GM12873 (cell line): Measurements from ENCODE around the gene NT5C2.

Experiments used
- TF ChIP-seq, protein P1 (sequence below): IDR thresholded peaks from 2 replicates; pipeline ENCODE4 v1.5.1; 2012; ENCODE audit warnings: low read depth, mild to moderate bottlenecking, moderate library complexity, low read length, control low read depth; ENCODE audit not compliant: insufficient read depth; ENCODE audit errors: missing control alignments

The NT5C2 gene

DNA sequence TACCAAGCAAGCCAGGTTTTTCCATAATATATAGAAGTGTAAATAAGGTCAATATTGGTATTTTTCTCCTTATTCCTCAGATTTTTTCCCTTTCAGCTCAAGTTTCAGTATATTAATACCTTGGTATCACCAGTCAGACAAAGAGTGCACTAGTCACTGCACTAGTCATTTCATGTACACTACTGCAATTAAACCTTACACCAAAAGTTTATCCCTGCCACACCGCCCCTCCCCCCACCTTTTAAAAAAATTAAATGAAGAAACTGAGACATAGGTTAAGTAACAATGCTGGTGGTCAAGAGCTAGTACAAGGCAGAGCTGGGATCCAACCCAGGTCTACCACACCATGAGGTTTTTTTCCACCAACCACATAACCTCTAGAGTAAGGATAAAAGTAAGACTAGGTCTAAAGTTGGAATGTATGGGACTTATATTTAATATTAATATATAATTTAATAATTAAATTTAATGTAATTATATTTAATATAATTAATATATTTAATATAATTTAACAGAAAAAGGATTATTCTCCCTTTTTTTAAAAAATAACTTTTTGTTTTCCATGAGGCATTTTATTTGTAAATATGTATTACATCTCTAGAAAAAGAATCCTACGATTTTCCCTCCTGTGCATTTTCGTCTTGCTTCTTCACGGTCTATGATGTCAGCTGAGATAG lies 68.5 kb downstream of the NT5C2 start:
- TF ChIP-seq, protein P1, sequence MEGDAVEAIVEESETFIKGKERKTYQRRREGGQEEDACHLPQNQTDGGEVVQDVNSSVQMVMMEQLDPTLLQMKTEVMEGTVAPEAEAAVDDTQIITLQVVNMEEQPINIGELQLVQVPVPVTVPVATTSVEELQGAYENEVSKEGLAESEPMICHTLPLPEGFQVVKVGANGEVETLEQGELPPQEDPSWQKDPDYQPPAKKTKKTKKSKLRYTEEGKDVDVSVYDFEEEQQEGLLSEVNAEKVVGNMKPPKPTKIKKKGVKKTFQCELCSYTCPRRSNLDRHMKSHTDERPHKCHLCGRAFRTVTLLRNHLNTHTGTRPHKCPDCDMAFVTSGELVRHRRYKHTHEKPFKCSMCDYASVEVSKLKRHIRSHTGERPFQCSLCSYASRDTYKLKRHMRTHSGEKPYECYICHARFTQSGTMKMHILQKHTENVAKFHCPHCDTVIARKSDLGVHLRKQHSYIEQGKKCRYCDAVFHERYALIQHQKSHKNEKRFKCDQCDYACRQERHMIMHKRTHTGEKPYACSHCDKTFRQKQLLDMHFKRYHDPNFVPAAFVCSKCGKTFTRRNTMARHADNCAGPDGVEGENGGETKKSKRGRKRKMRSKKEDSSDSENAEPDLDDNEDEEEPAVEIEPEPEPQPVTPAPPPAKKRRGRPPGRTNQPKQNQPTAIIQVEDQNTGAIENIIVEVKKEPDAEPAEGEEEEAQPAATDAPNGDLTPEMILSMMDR: no peak

DNA sequence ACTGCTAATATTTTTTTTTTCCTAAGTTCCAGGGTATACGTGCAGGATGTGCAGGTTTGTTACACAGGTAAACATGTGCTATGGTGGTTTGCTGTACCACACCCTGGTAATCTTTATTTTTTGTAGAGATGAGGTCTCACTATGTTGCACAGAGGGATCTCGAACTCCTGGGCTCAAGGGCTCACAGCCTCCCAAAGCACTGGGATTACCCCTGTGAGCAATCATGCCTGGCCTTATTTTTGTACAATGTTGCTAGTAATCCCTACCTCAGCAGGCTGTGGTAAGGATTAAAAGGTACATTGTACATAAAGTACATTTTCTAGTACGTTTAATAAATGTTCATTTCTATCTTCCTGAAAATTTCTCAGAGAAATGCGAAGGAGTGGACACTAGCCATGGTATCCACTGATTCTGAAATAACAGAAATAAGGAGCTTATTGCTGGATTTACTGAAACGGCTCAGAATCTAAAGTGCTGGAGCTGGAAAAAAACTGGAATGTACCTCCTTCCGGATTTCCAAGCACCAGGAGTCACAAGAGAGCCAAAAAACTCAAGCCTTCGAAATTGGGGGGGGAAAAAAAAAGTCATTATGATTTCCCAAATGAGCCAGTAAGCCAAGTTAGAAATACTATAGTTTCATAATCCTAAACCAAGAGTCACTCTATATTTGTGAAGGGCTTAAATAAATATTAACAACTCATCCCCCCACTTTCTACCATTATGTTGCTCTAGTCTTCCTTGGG lies 69.6 kb downstream of the NT5C2 start:
- TF ChIP-seq, protein P1: no peak

DNA sequence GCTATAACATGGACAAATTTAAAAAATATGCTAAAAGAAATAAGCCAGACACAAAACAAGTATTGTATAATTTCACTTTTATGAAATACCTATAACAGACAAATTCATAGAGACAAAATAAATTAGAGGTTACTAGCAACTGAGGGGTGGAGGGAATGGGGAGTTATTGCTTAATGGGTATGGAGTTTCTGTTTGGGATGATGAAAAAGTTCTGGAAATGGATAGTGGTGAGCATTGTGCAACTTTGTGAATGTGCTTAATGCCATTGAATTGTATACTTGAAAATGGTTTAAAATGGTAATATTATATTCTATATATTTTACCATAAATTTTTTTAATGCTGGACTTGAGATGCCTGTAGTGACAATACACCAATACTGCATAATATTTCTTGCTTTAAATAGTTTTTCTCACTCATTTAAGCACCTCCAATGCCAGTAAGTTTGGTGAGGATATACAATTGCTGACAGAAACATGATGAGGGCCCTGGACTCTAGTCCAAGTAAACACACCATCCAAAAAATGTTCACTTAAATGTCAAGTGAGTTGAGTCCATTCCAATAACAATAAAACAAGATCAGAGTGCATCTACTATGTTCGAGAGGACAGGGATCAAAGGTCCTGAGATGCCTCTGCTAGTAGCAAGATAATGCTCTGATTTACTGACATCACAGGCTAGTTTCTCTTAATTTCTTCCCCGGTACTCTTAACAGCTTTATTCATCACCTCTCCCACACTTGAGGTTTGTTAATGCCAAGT lies 71.9 kb downstream of the NT5C2 start:
- TF ChIP-seq, protein P1: no peak

DNA sequence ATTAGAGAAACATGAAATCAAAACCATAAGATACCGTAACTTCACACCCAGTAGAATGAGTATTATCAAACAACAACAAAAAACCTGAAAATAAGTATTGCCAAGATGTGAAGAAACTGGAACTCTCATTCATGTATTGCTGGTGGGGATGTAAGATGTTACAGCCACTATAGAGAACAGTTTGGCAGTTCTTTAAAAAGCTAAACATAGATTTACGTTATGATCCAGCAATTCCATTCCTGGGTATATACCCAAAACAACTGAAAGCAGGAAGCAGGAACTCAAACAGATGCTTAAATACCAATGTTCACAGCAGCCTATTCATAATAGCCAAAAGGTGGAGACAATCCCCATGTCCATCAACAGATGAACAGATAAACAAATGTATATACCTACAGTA lies 72.5 kb downstream of the NT5C2 start:
- TF ChIP-seq, protein P1: no peak

DNA sequence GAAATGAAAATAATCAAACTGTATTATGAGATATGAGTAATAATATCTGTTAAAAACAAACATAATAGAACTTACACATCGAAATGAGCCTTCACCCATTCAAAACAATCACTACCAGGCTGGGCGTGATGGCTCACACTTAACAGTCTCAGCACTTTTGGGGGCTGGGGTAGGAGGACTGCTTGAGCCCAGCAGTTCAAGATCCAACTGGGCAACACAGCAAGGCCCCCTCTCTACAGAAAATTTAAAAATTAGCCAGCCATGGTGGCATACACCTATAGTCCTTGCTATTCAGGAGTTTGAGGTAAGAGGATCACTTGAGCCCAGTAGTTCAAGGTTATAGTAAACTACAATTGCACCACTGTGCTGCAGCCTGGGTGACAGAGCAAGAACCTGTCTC lies 75.8 kb downstream of the NT5C2 start:
- TF ChIP-seq, protein P1: no peak

DNA sequence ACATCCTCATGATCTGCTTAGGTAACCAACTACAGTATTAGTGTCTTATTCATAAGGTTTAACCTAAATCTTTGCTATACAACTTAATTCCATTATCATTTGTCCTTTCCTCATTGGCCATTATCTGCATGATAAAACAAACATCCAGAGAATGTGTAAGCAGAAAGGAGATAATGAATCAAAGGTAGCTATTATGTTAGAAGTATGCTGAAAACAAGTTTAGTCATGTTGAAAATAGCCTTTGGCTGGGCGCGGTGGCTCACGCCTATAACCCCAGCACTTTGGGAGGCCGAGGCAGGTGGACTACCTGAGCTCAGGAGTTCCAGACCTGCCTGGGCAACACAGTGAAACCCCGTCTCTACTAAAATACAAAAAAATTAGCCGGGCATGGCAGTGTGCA lies 78.2 kb downstream of the NT5C2 start:
- TF ChIP-seq, protein P1: no peak
